H1 (cell line): ENCODE results near the gene SLC25A6. TPM values are rescaled to one million over a fixed set of nuclear protein-coding genes. Genes with fewer than 3 reads are reported as not detected.

Experiments
- CTCF ChIA-PET: fragments of 300-600 bp; sonication (Branson Sonifier 250); formaldehyde crosslinking; loops from one replicate; lab custom pipeline; 2021; ENCODE audit not compliant: partially characterized antibody; lab: Charles Lee
- POLR2A ChIA-PET: fragments of 300-600 bp; sonication (Branson Sonifier 250); formaldehyde crosslinking; loops from one replicate; lab custom pipeline; 2021; ENCODE audit warnings: inconsistent platforms; ENCODE audit not compliant: partially characterized antibody; lab: Charles Lee
- DNase-seq, 2 experiments: peaks; one replicate each; pipeline versions ENCODE4 v3.0.0 to v3.0.0-alpha.2; 2010 to 2022; ENCODE audit warnings: low spot score in 2 of 2, low read depth in 1 of 2, mixed read lengths in 1 of 2
- FAIRE-seq: peaks from 2 replicates; lab custom pipeline; 2011; peaks lifted over from hg19 to GRCh38; lab: Jason Lieb, UNC
- H2AFZ ChIP-seq: 2 replicates; pipeline ENCODE4 v1.8.1; 2012; ENCODE audit warnings: low read length, inconsistent platforms
- H2AK5ac ChIP-seq: 2 replicates; pipeline ENCODE4 v1.6.1; 2013; ENCODE audit warnings: low read depth, low read length
- H2BK120ac ChIP-seq: replicated peaks from 2 replicates; pipeline ENCODE3; 2013; ENCODE audit warnings: low read depth, low read length, inconsistent platforms
- H2BK12ac ChIP-seq: 2 replicates; pipeline ENCODE4 v1.6.1; 2013; ENCODE audit warnings: low read depth, low read length
- H2BK15ac ChIP-seq: 2 replicates; pipeline ENCODE4 v1.6.1; 2013; ENCODE audit warnings: low read length
- H2BK20ac ChIP-seq: 2 replicates; pipeline ENCODE4 v1.6.1; 2013; ENCODE audit warnings: low read length
- H2BK5ac ChIP-seq: 2 replicates; pipeline ENCODE4 v1.6.1; 2013; ENCODE audit warnings: low read depth, low read length
- H3K14ac ChIP-seq: 2 replicates; pipeline ENCODE4 v1.6.1; 2013; ENCODE audit warnings: inconsistent platforms; ENCODE audit not compliant: insufficient read length
- H3K18ac ChIP-seq: 2 replicates; pipeline ENCODE4 v1.6.1; 2013; ENCODE audit warnings: low read length; ENCODE audit errors: extremely low read depth
- H3K23ac ChIP-seq: 2 replicates; pipeline ENCODE4 v1.6.1; 2013; ENCODE audit warnings: inconsistent platforms; ENCODE audit not compliant: insufficient read length
- H3K23me2 ChIP-seq: 2 replicates; pipeline ENCODE4 v1.6.1; 2013; ENCODE audit warnings: low read depth, low read length
- H3K27ac ChIP-seq: 2 replicates; pipeline ENCODE4 v1.6.1; 2011; ENCODE audit warnings: low read depth, low read length, inconsistent platforms
- H3K27me3 ChIP-seq, 4 experiments: replicated peaks in 1 of 4; 1 replicate in 1 of 4; 2 replicates in 3 of 4; pipeline versions ENCODE4 v1.6.1 to v1.8.1; 2011 to 2013; ENCODE audit warnings: low read length in 3 of 4, mild to moderate bottlenecking in 3 of 4, inconsistent platforms in 2 of 4, mixed read lengths in 2 of 4, moderate library complexity in 1 of 4; ENCODE audit not compliant: control insufficient read depth in 3 of 4, insufficient read depth in 3 of 4; ENCODE audit errors: extremely low read depth in 1 of 4
- H3K36me3 ChIP-seq, 4 experiments: 2 replicates each; pipeline versions ENCODE4 v1.6.1 to v1.8.1; 2011 to 2013; ENCODE audit warnings: mild to moderate bottlenecking in 4 of 4, low read length in 3 of 4, moderate library complexity in 2 of 4, control low read depth in 1 of 4, inconsistent platforms in 1 of 4; ENCODE audit not compliant: insufficient read depth in 4 of 4, control insufficient read depth in 2 of 4
- H3K4ac ChIP-seq: replicated peaks from 2 replicates; pipeline ENCODE3; 2013; ENCODE audit warnings: low read length, low read depth, mixed read lengths, inconsistent platforms; ENCODE audit not compliant: insufficient read length
- H3K4me1 ChIP-seq, 4 experiments: replicated peaks in 1 of 4; 1 replicate in 1 of 4; 2 replicates in 3 of 4; pipeline versions ENCODE4 v1.6.1 to v1.8.1; 2011 to 2013; ENCODE audit warnings: low read length in 3 of 4, inconsistent platforms in 2 of 4, mixed read lengths in 1 of 4; ENCODE audit not compliant: insufficient read depth in 4 of 4, control insufficient read depth in 3 of 4
- H3K4me2 ChIP-seq, 2 experiments: 2 replicates each; pipeline versions ENCODE4 v1.6.1 to v1.8.1; 2011 to 2013; ENCODE audit warnings: low read depth in 2 of 2, low read length in 2 of 2, control low read depth in 1 of 2, inconsistent platforms in 1 of 2, mild to moderate bottlenecking in 1 of 2; ENCODE audit not compliant: insufficient read depth in 1 of 2
- H3K4me3 ChIP-seq, 4 experiments: fragments of 200-600, 300-600 bp in 1 of 4; sonication (generic), shearing (Covaris generic), sonication (Bioruptor Twin) in 1 of 4; 2 replicates each; pipeline versions ENCODE4 v1.5.1 to v1.8.1; 2011 to 2016; ENCODE audit warnings: low read length in 4 of 4, low read depth in 3 of 4, control low read depth in 2 of 4, inconsistent platforms in 2 of 4, mild to moderate bottlenecking in 2 of 4, mixed read lengths in 1 of 4, moderate library complexity in 1 of 4; ENCODE audit not compliant: insufficient read depth in 2 of 4; ENCODE audit errors: extremely low read depth in 1 of 4
- H3K56ac ChIP-seq: replicated peaks from 2 replicates; pipeline ENCODE3; 2013; ENCODE audit warnings: low read depth, mild to moderate bottlenecking, mixed read lengths, low read length, inconsistent platforms; ENCODE audit not compliant: insufficient read length
- H3K79me1 ChIP-seq: 2 replicates; pipeline ENCODE4 v1.6.1; 2013; ENCODE audit warnings: low read depth, low read length, control low read depth
- H3K79me2 ChIP-seq, 2 experiments: 2 replicates each; pipeline versions ENCODE4 v1.6.1 to v1.8.1; 2012 to 2013; ENCODE audit warnings: low read length in 2 of 2, mild to moderate bottlenecking in 2 of 2, inconsistent platforms in 1 of 2; ENCODE audit not compliant: insufficient read depth in 2 of 2, control insufficient read depth in 1 of 2
- H3K9ac ChIP-seq, 4 experiments: replicated peaks in 1 of 4; 1 replicate in 1 of 4; 2 replicates in 3 of 4; pipeline versions ENCODE4 v1.6.1 to v1.8.1; 2011 to 2013; ENCODE audit warnings: low read depth in 3 of 4, low read length in 3 of 4, control low read depth in 2 of 4, mild to moderate bottlenecking in 2 of 4, moderate library complexity in 2 of 4, inconsistent platforms in 1 of 4; ENCODE audit errors: extremely low read depth in 1 of 4
- H3K9me3 ChIP-seq, 2 experiments: 2 replicates each; pipeline versions ENCODE4 v1.6.1 to v1.8.1; 2012 to 2013; ENCODE audit warnings: mild to moderate bottlenecking in 2 of 2, moderate library complexity in 2 of 2, control low read depth in 1 of 2, inconsistent platforms in 1 of 2, low read depth in 1 of 2, low read length in 1 of 2, mixed read lengths in 1 of 2; ENCODE audit not compliant: insufficient read depth in 2 of 2
- H4K20me1 ChIP-seq, 2 experiments: replicated peaks in 1 of 2; 2 replicates each; pipeline versions ENCODE3 to v1.8.1; 2011 to 2013; ENCODE audit warnings: inconsistent platforms in 2 of 2, low read length in 2 of 2, mild to moderate bottlenecking in 1 of 2; ENCODE audit not compliant: insufficient read depth in 2 of 2, control insufficient read depth in 1 of 2
- H4K5ac ChIP-seq: 2 replicates; pipeline ENCODE4 v1.6.1; 2013; ENCODE audit warnings: low read length, low read depth, mixed read lengths, inconsistent platforms; ENCODE audit not compliant: insufficient read length
- H4K8ac ChIP-seq: 2 replicates; pipeline ENCODE4 v1.8.0; 2013; ENCODE audit warnings: mild to moderate bottlenecking, moderate library complexity, low read length, inconsistent platforms; ENCODE audit not compliant: insufficient read depth; ENCODE audit errors: extremely low read depth
- H4K91ac ChIP-seq: replicated peaks from 2 replicates; pipeline ENCODE3; 2013; ENCODE audit warnings: low read length, mixed read lengths, inconsistent platforms; ENCODE audit not compliant: insufficient read length
- BCL11A ChIP-seq, 2 experiments: IDR thresholded peaks; one replicate each; pipeline ENCODE4 v1.6.1; 2011; ENCODE audit warnings: low read depth in 2 of 2, low read length in 2 of 2, mild to moderate bottlenecking in 2 of 2
- HDAC6 ChIP-seq: IDR thresholded peaks from one replicate; pipeline ENCODE4 v1.7.1; 2012; ENCODE audit warnings: low read depth, mild to moderate bottlenecking, inconsistent platforms, low read length, moderate library complexity
- JUN ChIP-seq: IDR thresholded peaks from 2 replicates; pipeline ENCODE4 v1.6.1; 2011; ENCODE audit warnings: low read depth, mild to moderate bottlenecking, improper control_type of control experiment, low read length
- KDM1A ChIP-seq: fragments of 200-600, 300-600 bp; sonication (generic); IDR thresholded peaks from 2 replicates; pipeline ENCODE4 v1.7.1; 2016; ENCODE audit warnings: mild to moderate bottlenecking, low read length, borderline replicate concordance
- PHF8 ChIP-seq: fragments of 200-600 bp; sonication (generic); conservative IDR thresholded peaks from 2 replicates; pipeline ENCODE4 v1.7.1; 2012; ENCODE audit warnings: low read depth, mild to moderate bottlenecking, inconsistent platforms, low read length, moderate library complexity
- POU5F1 ChIP-seq: IDR thresholded peaks from 2 replicates; pipeline ENCODE4 v1.6.1; 2011; ENCODE audit warnings: low read depth, mild to moderate bottlenecking, low read length, moderate library complexity
- RBBP5 ChIP-seq: IDR thresholded peaks from 2 replicates; pipeline ENCODE4 v1.7.1; 2012; ENCODE audit warnings: low read depth, mild to moderate bottlenecking, inconsistent platforms, low read length, moderate library complexity, borderline replicate concordance
- RXRA ChIP-seq: IDR thresholded peaks from 2 replicates; pipeline ENCODE4 v1.6.1; 2011; ENCODE audit warnings: low read depth, mild to moderate bottlenecking, low read length, moderate library complexity; ENCODE audit not compliant: insufficient read depth
- SP1 ChIP-seq: IDR thresholded peaks from 2 replicates; pipeline ENCODE4 v1.6.1; 2011; ENCODE audit warnings: low read depth, low read length
- SRF ChIP-seq: IDR thresholded peaks from 2 replicates; pipeline ENCODE4 v1.6.1; 2011; ENCODE audit warnings: mild to moderate bottlenecking, low read depth, low read length, moderate library complexity
- TAF7 ChIP-seq: optimal IDR thresholded peaks from 2 replicates; pipeline ENCODE3; 2011; ENCODE audit warnings: low read depth, mild to moderate bottlenecking, inconsistent platforms, low read length, moderate library complexity, borderline replicate concordance
- TCF12 ChIP-seq: IDR thresholded peaks from 2 replicates; pipeline ENCODE4 v1.6.1; 2011; ENCODE audit warnings: low read depth, mild to moderate bottlenecking, low read length
- WGBS, 2 experiments: shearing (Covaris generic) in 1 of 2; methylation state at CpG; one replicate each; pipeline versions ENCODE4 v1.1.6 to v1.1.7; 2013 to 2015; ENCODE audit warnings: low lambda C conversion rate in 2 of 2, mixed read lengths in 2 of 2, inconsistent platforms in 1 of 2, low coverage in 1 of 2, missing lambda C conversion rate in 1 of 2; ENCODE audit not compliant: insufficient replicate concordance in 2 of 2, insufficient coverage in 1 of 2, insufficient read length in 1 of 2; ENCODE audit errors: extremely low coverage in 1 of 2, missing lambda C conversion rate in 1 of 2; 5-methylcytosine and 5-hydroxymethylcytosine counted together
- polyA plus RNA-seq, 7 experiments: library from polyadenylated mRNA; depleted of rRNA in 3 of 7; stranded (reverse) in 5 of 7; unstranded in 2 of 7; fragments of >200 nt in 5 of 7; fragments of 200-250 nt in 2 of 7; gene quantifications; 1 replicate in 5 of 7; 2 replicates in 1 of 7; 4 replicates in 1 of 7; pipeline versions ENCODE4 v1.2.1 to v1.2.3, GENCODE V29; 2011 to 2013; ENCODE audit warnings: missing spikeins in 2 of 7, mixed read lengths in 2 of 7
- total RNA-seq: library from RNA; stranded (reverse); fragmentation: NEBNext Ultra II Directional; extraction: Animal tissue kit (Norgen Biotek cat#: 25700); gene quantifications from 2 replicates; pipeline ENCODE4 v1.2.1, GENCODE V29; 2021

Gene SLC25A6
- total and polyA plus RNA-seq, 2 of the 8 experiments (the other 6 are each of a cell fraction or from before 2014, with no cell fraction given) = 487 to 1,220 TPM

DNA sequence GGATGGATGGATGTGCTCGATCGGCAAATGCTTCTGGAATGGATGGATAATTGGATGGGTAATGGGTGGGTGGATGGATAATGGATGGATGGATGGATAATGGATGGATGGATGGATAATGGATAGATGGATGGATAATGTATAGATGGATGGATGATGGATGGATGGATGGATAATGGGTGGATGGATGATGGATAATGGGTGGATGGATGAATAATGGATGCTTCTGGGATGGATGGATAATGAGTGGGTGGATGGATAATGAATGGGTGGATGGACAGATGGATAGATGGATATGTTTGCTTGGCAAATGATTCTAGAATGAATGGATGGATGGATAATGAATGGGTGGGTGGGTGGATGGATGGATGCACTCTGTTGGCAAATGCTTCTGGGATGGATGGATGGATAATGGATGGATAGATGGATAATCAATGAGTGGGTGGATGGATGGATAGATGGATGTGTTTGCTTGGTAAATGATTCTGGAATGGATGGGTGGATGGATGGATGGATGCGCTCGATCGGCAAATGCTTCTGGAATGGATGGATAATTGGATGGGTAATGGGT is 3.8 kb upstream of the SLC25A6 start:
- H3K4me3 ChIP-seq = no peak overlapping the region
- H3K4me2 ChIP-seq = no peak overlapping the region; a peak in 1 of 4 replicates
- ChIA-PET CTCF (no interaction called here), POLR2A (no interaction called here)
- H2AFZ ChIP-seq = no peak overlapping the region
- H4K20me1 ChIP-seq = peaks cover 5 to 30% of the 10 kb centered on the region in 2 experiments
- H4K8ac ChIP-seq = no peak overlapping the region
- H3K9ac ChIP-seq = no peak overlapping the region
- peaks cover 15% of the 10 kb centered on the region; the same call in 1 of the 2 replicates for H3K23me2 ChIP-seq
- 95% methylated on average over 5 of the region's 5 CpGs; no CpG with 5 or more reads in 1 of the 2 experiments for whole genome bisulfite sequencing, 2 experiments
- H3K27me3 ChIP-seq = no peaks in the 10 kb centered on the region
- FAIRE-seq = no peak
- no peak overlapping the region for H2BK5ac ChIP-seq
- H2AK5ac ChIP-seq = no peak overlapping the region
- no peak overlapping the region for H2BK120ac ChIP-seq
- no peak overlapping the region for H2BK15ac ChIP-seq
- H3K27ac ChIP-seq = no peak overlapping the region
- H3K18ac ChIP-seq = no peak overlapping the region
- H3K56ac ChIP-seq = peak overlapping the region; percentile 69
- no peak overlapping the region for H2BK20ac ChIP-seq
- H3K79me2 ChIP-seq = peaks cover 3 to 41% of the 10 kb centered on the region in 2 experiments
- no peak for DNase-seq
- H4K5ac ChIP-seq = no peak overlapping the region
- H3K4ac ChIP-seq = no peak overlapping the region
- H3K79me1 ChIP-seq = peaks cover 13% of the 10 kb centered on the region
- H3K14ac ChIP-seq = no peak overlapping the region
- no peak overlapping the region for H2BK12ac ChIP-seq
- no peak overlapping the region for H3K23ac ChIP-seq
- TF ChIP-seq SP1 (no peak), PHF8 (no peak), JUN (no peak), HDAC6 (no peak), POU5F1 (no peak), KDM1A (no peak), SRF (no peak), TCF12 (no peak), BCL11A (IDR thresholded peaks at IDR 0.05; ENCODE audit: low read depth in 2 of 2, low read length in 2 of 2) (no peak), RBBP5 (no peak), TAF7 (no peak), RXRA (no peak)
- peaks cover 0 to 6% (median under 1%) of the 10 kb centered on the region in 4 experiments; a peak in 4 of 7 replicates for H3K4me1 ChIP-seq
- H4K91ac ChIP-seq = no peak overlapping the region
- peaks cover 0 to 27% (median 6%) of the 10 kb centered on the region in 4 experiments; a peak in 6 of 8 replicates for H3K36me3 ChIP-seq
- no peaks in the 10 kb centered on the region for H3K9me3 ChIP-seq
